Measurements from ENCODE around the gene HSPA14.
"Not testable (repeated sequence)": the region's sequence is repeated elsewhere in the genome, so short reads cannot be mapped to it uniquely, and the experiment has no call there.

Gene HSPA14

DNA sequence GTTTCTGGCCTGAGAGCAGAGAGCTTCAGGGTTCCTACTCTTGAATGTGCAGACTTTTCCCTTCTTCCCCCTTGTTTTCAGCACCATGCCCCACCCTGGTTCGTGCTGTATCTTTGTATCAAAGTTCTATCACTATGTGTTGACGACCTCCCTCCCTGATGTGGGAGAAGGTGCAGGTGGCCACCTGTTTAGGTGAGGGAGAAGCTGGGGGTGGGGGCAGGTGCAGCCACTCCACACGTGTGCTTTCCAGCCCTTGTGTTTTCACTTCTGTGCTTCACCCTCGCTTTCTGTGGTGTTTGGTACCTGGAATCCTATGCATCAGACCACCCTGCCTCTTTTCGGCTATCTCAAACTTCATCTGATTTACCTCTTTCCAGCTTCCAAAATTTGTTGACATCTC, 20.9 kb downstream of the HSPA14 start:
- H3K27ac Mint-ChIP-seq: no peak overlapping the region
- H3K36me3 Mint-ChIP-seq: peaks cover 6% of the 10 kb centered on the region
- H3K27me3 Mint-ChIP-seq: no peaks in the 10 kb centered on the region
- no peaks in the 10 kb centered on the region for H3K4me1 Mint-ChIP-seq
- no peaks in the 10 kb centered on the region for H3K9me3 Mint-ChIP-seq
- no peak overlapping the region for H3K4me3 Mint-ChIP-seq

GRCh38 chr10:14859775-14860174, 21.7 kb downstream of the HSPA14 start:
- Mint-ChIP-seq H3K27ac (no peak overlapping the region), H3K27me3 (no peaks in the 10 kb centered on the region), H3K9me3 (no peaks in the 10 kb centered on the region), H3K4me1 (no peaks in the 10 kb centered on the region), H3K36me3 (peaks cover 4% of the 10 kb centered on the region), H3K4me3 (no peak overlapping the region)

DNA sequence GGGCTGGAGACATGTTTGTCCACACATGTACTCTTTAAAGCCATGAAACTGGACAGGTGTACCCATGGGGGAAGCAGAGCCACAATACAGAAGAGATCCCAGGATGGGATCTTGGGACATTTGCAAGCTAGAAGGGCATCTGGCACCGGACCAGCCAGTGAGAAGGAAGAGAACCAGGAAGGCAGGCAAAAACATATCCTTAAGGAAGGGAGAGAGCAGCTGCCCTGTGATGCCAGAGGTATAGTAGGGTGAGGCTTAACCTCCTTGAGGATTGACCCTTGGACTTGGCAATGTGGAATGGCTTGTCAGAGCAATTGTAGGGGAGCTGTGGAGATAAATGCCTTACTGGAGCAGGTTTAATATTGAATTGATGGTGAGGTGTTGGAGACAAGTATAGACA, 22.7 kb downstream of the HSPA14 start:
- Mint-ChIP-seq H3K4me3 (no peak overlapping the region), H3K9me3 (no peaks in the 10 kb centered on the region), H3K27ac (peak overlapping the region; percentile 4), H3K4me1 (no peaks in the 10 kb centered on the region), H3K36me3 (peaks cover 5% of the 10 kb centered on the region), H3K27me3 (no peaks in the 10 kb centered on the region)

- not testable (repeated sequence) for H3K36me3 Mint-ChIP-seq
These were observed 26.4 kb downstream of the HSPA14 start for GRCh38 chr10:14864466-14864865.

DNA sequence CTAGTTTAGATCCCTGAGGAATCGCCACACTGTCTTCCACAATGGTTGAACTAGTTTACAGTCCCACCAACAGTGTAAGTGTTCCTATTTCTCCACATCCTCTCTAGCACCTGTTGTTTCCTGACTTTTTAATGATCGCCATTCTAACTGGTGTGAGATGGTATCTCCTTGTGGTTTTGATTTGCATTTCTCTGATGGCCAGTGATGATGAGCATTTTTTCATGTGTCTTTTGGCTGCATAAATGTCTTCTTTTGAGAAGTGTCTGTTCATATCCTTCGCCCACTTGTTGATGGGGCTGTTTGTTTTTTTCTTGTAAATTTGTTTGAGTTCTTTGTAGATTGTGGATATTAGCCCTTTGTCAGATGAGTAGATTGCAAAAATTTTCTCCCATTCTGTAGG, 26.8 kb downstream of the HSPA14 start:
- not testable (repeated sequence) for H3K36me3 Mint-ChIP-seq, H3K9me3 Mint-ChIP-seq, H3K4me1 Mint-ChIP-seq, H3K4me3 Mint-ChIP-seq, H3K27ac Mint-ChIP-seq, H3K27me3 Mint-ChIP-seq

More at GRCh38 chr10:14864466-14864865, 26.4 kb downstream of the HSPA14 start:
- H3K9me3 Mint-ChIP-seq, H3K4me3 Mint-ChIP-seq, H3K27me3 Mint-ChIP-seq, H3K4me1 Mint-ChIP-seq, H3K27ac Mint-ChIP-seq: not testable (repeated sequence)

DNA sequence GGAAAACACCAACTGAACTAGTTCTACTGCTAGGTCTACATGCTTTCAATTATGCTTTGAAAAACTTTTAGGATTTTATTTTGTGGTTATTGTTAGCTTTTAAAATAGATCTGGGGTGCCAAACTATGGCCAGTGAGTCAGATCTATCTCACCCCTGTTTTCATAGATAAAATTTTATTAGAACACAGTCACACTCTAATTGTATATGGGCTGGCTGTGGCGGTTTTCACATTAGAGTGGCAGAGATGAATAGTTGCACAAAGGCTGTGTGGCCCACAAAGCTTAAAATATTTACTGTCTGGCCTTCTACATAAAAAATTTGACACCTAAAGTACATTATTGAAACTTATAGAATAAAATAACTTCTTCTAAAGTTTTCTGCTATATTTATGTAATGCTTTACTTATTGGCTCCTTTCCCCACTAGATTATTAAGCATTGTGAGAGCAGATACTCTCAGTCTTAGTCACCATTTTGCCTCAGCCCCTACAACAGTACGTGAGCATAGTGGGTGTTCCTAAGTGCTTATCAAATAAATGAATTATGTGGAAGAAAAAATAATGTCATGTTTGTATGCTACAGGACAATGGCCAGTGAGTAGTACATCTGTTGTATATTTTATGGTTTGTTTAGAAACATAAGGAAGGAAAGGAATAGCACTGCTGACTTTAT, 35.1 kb downstream of the HSPA14 start:
- Mint-ChIP-seq H3K27me3 (no peaks in the 10 kb centered on the region), H3K4me1 (peaks cover 13% of the 10 kb centered on the region), H3K9me3 (no peaks in the 10 kb centered on the region), H3K36me3 (peaks cover 2% of the 10 kb centered on the region), H3K27ac (no peak overlapping the region), H3K4me3 (no peak overlapping the region)

DNA sequence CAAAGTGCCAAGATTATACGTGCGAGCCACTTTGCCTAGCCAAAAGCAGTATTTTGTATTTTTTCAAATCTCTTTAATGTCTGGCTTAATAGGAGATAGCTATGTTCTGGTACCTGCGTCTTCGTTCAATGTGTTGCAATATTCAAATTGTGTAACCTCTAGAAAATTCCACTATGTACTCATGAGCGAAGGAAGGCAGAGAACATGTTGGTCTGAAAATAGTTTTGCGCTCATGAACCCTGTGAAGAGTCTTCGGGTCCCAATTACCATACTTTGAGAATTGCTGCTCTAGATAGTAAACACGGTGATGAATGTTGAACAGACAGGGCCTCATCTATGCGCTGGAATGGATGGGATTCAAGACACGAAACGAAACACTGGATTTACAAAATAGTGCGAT, 37.8 kb downstream of the HSPA14 start:
- Mint-ChIP-seq H3K36me3 (no peaks in the 10 kb centered on the region), H3K9me3 (no peaks in the 10 kb centered on the region), H3K27me3 (no peaks in the 10 kb centered on the region), H3K4me1 (peaks cover 29% of the 10 kb centered on the region), H3K4me3 (peak overlapping the region; percentile 95), H3K27ac (no peak overlapping the region)

DNA sequence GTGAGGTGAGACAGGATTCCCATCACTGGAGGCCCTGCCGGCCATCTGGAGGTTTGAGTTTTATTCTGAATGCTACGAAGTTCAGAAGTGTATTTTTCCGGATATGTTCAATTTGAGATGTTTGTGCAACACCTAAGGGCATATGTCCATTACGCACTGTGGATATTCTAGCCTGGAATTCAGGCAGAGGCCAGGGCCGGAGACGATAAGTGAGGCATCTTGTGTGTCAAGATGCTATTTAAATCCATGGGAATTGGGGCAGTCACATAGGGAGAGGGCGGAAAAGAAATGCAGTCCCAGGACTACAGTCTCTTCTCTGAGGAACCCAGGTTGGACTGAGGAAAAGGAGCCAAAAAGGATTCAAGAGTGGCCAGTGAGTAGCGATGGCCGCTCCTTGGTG, 38.7 kb downstream of the HSPA14 start:
- Mint-ChIP-seq H3K4me3 (peak overlapping the region; percentile 95), H3K27ac (no peak overlapping the region), H3K9me3 (no peaks in the 10 kb centered on the region), H3K4me1 (peaks cover 35% of the 10 kb centered on the region), H3K27me3 (no peaks in the 10 kb centered on the region), H3K36me3 (no peaks in the 10 kb centered on the region)

- Mint-ChIP-seq H3K4me3 (peak within 1 kb of the TSS; percentile 95), H3K4me1 (peaks cover 41% of the 10 kb centered on the region), H3K27ac (peak within 1 kb of the TSS; percentile 92), H3K36me3 (peaks cover 2% of the 10 kb centered on the region), H3K27me3 (no peaks in the 10 kb centered on the region), H3K9me3 (no peaks in the 10 kb centered on the region)
These were observed 40.4 kb downstream of the HSPA14 start, which contains the start of gene SUV39H2 for GRCh38 chr10:14878266-14879123. SUV39H2 (plus strand) TSS chr10:14878866; CDS start chr10:14878889, 23 bp downstream.

DNA sequence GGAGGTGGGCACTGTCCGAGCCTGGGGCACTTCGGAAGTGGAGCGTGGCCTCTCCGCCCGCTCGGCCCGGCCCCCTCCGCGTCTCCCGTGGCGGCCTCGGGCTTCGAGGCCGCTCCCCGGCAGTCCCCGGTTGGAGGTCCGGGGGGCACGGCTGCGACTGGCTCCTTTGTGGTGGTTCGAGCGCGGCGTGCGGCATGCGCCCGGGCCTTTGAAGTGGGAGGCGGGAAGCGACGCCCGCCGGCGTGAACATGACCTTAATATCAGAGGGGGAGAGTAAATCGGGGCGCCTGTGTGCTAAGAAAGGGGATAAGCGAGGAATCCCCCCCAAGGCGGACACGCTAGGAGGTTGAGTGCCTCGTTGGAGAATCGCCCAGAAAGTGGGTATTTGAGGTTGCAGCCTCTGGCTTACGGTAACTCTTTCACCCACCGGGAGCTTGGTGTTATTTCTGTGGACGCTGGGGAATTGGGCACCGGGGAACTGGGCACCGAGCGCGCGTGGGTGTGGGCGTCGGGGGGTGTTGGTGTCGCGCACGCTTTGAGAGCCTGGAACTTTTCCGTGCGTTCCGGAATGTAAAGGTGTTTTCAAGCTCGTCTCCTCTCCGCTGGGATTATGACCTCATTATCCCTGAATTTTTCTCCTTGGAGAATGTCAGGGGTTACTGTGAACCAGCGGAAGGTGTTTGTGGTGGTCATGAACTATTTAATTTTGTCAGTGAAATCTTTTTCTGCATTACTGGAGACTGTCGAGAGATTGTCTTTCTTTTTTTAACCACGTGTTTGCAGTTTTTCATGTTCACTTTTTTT, 41.2 kb downstream of the HSPA14 start:
- Mint-ChIP-seq H3K9me3 (no peaks in the 10 kb centered on the region), H3K27me3 (no peaks in the 10 kb centered on the region), H3K27ac (peak overlapping the region; percentile 92), H3K4me3 (peak overlapping the region; percentile 95), H3K4me1 (peaks cover 40% of the 10 kb centered on the region), H3K36me3 (peaks cover 4% of the 10 kb centered on the region)

DNA sequence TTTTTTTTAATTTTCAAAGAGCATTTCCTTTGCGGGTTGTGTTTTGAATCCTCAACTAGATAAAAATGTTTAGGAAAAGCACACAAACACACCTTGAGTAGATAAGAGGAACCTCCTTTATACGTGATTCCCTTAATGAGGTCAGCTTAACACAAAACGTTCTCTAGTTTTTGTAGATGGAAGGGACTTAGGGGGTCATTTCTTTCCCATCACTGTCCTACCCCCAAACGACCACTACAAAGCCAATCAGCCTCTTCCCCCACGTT, 41.8 kb downstream of the HSPA14 start:
- Mint-ChIP-seq H3K27ac (peak overlapping the region; percentile 79), H3K4me1 (peaks cover 40% of the 10 kb centered on the region), H3K4me3 (peak overlapping the region; percentile 95), H3K27me3 (no peaks in the 10 kb centered on the region), H3K9me3 (no peaks in the 10 kb centered on the region), H3K36me3 (peaks cover 4% of the 10 kb centered on the region)

DNA sequence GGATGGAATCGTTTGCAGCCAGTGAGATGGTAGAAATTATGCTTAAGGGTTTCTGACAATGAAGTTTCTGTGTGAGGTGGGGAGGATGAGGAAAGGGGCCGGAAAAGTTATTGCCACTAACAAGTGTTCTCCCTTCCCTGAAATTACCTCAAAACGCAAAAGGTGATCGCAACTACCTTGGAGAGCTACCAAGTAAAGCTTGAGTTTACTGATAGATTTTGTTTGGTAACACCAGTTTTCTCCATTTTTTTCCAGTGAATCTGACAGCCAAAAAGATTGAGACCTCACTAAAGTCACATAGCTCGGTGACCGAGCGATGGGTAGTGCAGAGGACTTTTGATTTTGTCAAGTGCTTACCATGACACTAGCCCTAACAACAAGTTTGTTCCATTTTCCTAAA, 42.1 kb downstream of the HSPA14 start:
- Mint-ChIP-seq H3K36me3 (peaks cover 4% of the 10 kb centered on the region), H3K27me3 (no peaks in the 10 kb centered on the region), H3K9me3 (no peaks in the 10 kb centered on the region), H3K27ac (peak overlapping the region; percentile 79), H3K4me1 (peaks cover 40% of the 10 kb centered on the region), H3K4me3 (peak overlapping the region; percentile 95)

GRCh38 chr10:14884082-14884481, 46.0 kb downstream of the HSPA14 start:
- peaks cover 31% of the 10 kb centered on the region for H3K4me1 Mint-ChIP-seq
- no peaks in the 10 kb centered on the region for H3K9me3 Mint-ChIP-seq
- H3K27ac Mint-ChIP-seq: no peak overlapping the region
- H3K36me3 Mint-ChIP-seq: peaks cover 4% of the 10 kb centered on the region
- no peak overlapping the region for H3K4me3 Mint-ChIP-seq
- no peaks in the 10 kb centered on the region for H3K27me3 Mint-ChIP-seq

DNA sequence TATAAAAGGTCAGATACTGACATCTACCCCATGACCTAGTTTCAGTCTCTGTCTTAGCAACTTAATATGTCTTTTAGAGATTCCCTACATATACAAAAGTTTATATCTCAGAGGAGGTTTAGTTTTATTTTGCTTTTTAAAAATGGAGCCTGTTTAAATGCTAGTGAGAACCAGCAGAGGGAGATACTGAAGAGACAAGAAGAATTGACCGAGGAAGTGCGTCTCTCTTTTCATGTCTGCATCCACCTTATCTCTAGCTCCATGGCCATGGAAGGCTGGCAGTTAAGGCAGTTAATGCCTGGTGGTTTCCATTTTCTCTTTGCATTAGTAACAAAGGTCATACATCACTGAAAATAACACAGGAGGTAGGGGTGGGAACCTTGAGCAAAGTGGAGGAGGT, 51.2 kb downstream of the HSPA14 start:
- Mint-ChIP-seq H3K36me3 (peaks cover 1% of the 10 kb centered on the region), H3K4me3 (no peak overlapping the region), H3K4me1 (peaks cover 7% of the 10 kb centered on the region), H3K27me3 (no peaks in the 10 kb centered on the region), H3K27ac (no peak overlapping the region), H3K9me3 (no peaks in the 10 kb centered on the region)

GRCh38 chr10:14891151-14891550, 53.0 kb downstream of the HSPA14 start:
- H3K9me3 Mint-ChIP-seq: no peaks in the 10 kb centered on the region
- peaks cover 7% of the 10 kb centered on the region for H3K4me1 Mint-ChIP-seq
- no peak overlapping the region for H3K4me3 Mint-ChIP-seq
- no peaks in the 10 kb centered on the region for H3K27me3 Mint-ChIP-seq
- no peak overlapping the region for H3K27ac Mint-ChIP-seq
- H3K36me3 Mint-ChIP-seq: peaks cover 1% of the 10 kb centered on the region

GRCh38 chr10:14904316-14904732, 66.2 kb downstream of the HSPA14 start:
- peaks cover 27% of the 10 kb centered on the region for H3K36me3 Mint-ChIP-seq
- H3K4me1 Mint-ChIP-seq: peaks cover 19% of the 10 kb centered on the region
- H3K9me3 Mint-ChIP-seq: no peaks in the 10 kb centered on the region
- no peak overlapping the region for H3K4me3 Mint-ChIP-seq
- H3K27ac Mint-ChIP-seq: no peak overlapping the region
- no peaks in the 10 kb centered on the region for H3K27me3 Mint-ChIP-seq

All from activated naive CD4-positive, alpha-beta T cell treated with anti-CD3 and anti-CD28 coated beads, Interleukin-2, amount 50 U/mL, for 24 hours (primary cell).